ENCODE data around the gene SMAD3. TPM values are rescaled to one million over a fixed set of nuclear protein-coding genes. Genes with fewer than 3 reads are reported as not detected.

SMAD3 gene
- total and polyA plus RNA-seq, 2 donors (not counting 1 experiment from before 2014, with no cell fraction given), result 55.9 to 163 TPM

- Mint-ChIP-seq H3K4me3 (no peak overlapping the region), H3K27ac (no peak overlapping the region), H3K9me3 (ENCODE audit: insufficient read depth) (no peaks in the 10 kb centered on the region), H3K27me3 (no peaks in the 10 kb centered on the region), H3K4me1 (peaks cover 77% of the 10 kb centered on the region)
- H3K27ac ChIP-seq (ENCODE audit: low read length in 2 of 2), result no peak overlapping the region
- DNase-seq, result no peak
- H3K79me2 ChIP-seq (ENCODE audit: control insufficient read depth, insufficient read depth, low read length), result peaks cover 97% of the 10 kb centered on the region
- H3K4me3 ChIP-seq (ENCODE audit: control extremely low read depth in 1 of 5, extremely low read depth in 1 of 5, insufficient read depth in 1 of 5, low read depth in 2 of 5, low read length in 4 of 5), result no peak overlapping the region
- POLR2A ChIA-PET, result no interaction called here
- H3K4me2 ChIP-seq (replicated peaks; ENCODE audit: low read depth, low read length, poor library complexity, severe bottlenecking), result no peak overlapping the region
- peaks cover 37 to 52% of the 10 kb centered on the region in 2 donors for H3K4me1 ChIP-seq (ENCODE audit: control insufficient read depth in 2 of 2, insufficient read depth in 2 of 2, low read length in 2 of 2)
- H2AFZ ChIP-seq (ENCODE audit: insufficient read depth, low read depth, low read length, poor library complexity, severe bottlenecking), result no peak overlapping the region
- intact Hi-C loops (cut with micrococcal nuclease), result loop anchor here (2.0 kb wide), 1 partner anchor 19 kb away; no protein-coding TSS in a partner anchor
- no peak for ATAC-seq (ENCODE audit: low read depth)
- no peak for TF ChIP-seq EZH2 (IDR thresholded peaks at IDR 0.05; ENCODE audit: borderline replicate concordance, insufficient read depth, low read depth, low read length, poor library complexity, severe bottlenecking)
- peaks cover 78% of the 10 kb centered on the region for H4K20me1 ChIP-seq (ENCODE audit: control insufficient read depth, insufficient read depth, low read length, poor library complexity, severe bottlenecking)
- no peaks in the 10 kb centered on the region for H3K27me3 ChIP-seq (replicated peaks in 1 of 4; ENCODE audit: control extremely low read depth in 1 of 4, control insufficient read depth in 3 of 4, insufficient read depth in 4 of 4, low read length in 3 of 4)
- no peaks in the 10 kb centered on the region for H3K9me3 ChIP-seq (ENCODE audit: control extremely low read depth in 1 of 3, control insufficient read depth in 2 of 3, insufficient read depth in 1 of 3, low read length in 2 of 3)
- CTCF ChIA-PET, result no interaction called here
- H3K36me3 ChIP-seq (replicated peaks in 1 of 2; ENCODE audit: control extremely low read depth in 1 of 2, control insufficient read depth in 1 of 2, extremely low read depth in 1 of 2, insufficient read depth in 2 of 2, low read length in 1 of 2), result peaks cover 3 to 24% of the 10 kb centered on the region in 2 experiments
- no peak overlapping the region for H3K9ac ChIP-seq (ENCODE audit: low read length)
Observed at GRCh38 chr15:67154249-67154648, 88.8 kb downstream of the SMAD3 start.

- Mint-ChIP-seq H3K4me3 (no peak overlapping the region), H3K27me3 (no peaks in the 10 kb centered on the region), H3K9me3 (ENCODE audit: insufficient read depth) (no peaks in the 10 kb centered on the region), H3K4me1 (peaks cover 76% of the 10 kb centered on the region), H3K27ac (no peak overlapping the region)
- Histone ChIP-seq H3K4me1 (ENCODE audit: control insufficient read depth in 2 of 2, insufficient read depth in 2 of 2, low read length in 2 of 2) (peaks cover 30 to 41% of the 10 kb centered on the region in 2 donors), H3K27me3 (replicated peaks in 1 of 4; ENCODE audit: control extremely low read depth in 1 of 4, control insufficient read depth in 3 of 4, insufficient read depth in 4 of 4, low read length in 3 of 4) (no peaks in the 10 kb centered on the region), H3K4me2 (replicated peaks; ENCODE audit: low read depth, low read length, poor library complexity, severe bottlenecking) (no peak overlapping the region), H3K9me3 (ENCODE audit: control extremely low read depth in 1 of 3, control insufficient read depth in 2 of 3, insufficient read depth in 1 of 3, low read length in 2 of 3) (no peaks in the 10 kb centered on the region), H3K9ac (ENCODE audit: low read length) (no peak overlapping the region), H4K20me1 (ENCODE audit: control insufficient read depth, insufficient read depth, low read length, poor library complexity, severe bottlenecking) (peaks cover 83% of the 10 kb centered on the region), H3K79me2 (ENCODE audit: control insufficient read depth, insufficient read depth, low read length) (peaks cover 97% of the 10 kb centered on the region), H3K4me3 (ENCODE audit: control extremely low read depth in 1 of 5, extremely low read depth in 1 of 5, insufficient read depth in 1 of 5, low read depth in 2 of 5, low read length in 4 of 5) (no peak overlapping the region), H3K36me3 (replicated peaks in 1 of 2; ENCODE audit: control extremely low read depth in 1 of 2, control insufficient read depth in 1 of 2, extremely low read depth in 1 of 2, insufficient read depth in 2 of 2, low read length in 1 of 2) (peaks cover 3 to 24% of the 10 kb centered on the region in 2 experiments), H2AFZ (ENCODE audit: insufficient read depth, low read depth, low read length, poor library complexity, severe bottlenecking) (no peak overlapping the region), H3K27ac (ENCODE audit: low read length in 2 of 2) (no peak overlapping the region)
- ChIA-PET POLR2A (interaction anchor here (0.6 kb wide), 3 partner anchors 23 to 78 kb away, joined by 3 to 10 read pairs (median 3); no protein-coding TSS in a partner anchor), CTCF (interaction anchor here (0.8 kb wide), 1 partner anchor 23 kb away, joined by 3 read pairs; no protein-coding TSS in a partner anchor)
- intact Hi-C loops (cut with micrococcal nuclease), result no loop called here
- TF ChIP-seq EZH2 (IDR thresholded peaks at IDR 0.05; ENCODE audit: borderline replicate concordance, insufficient read depth, low read depth, low read length, poor library complexity, severe bottlenecking) (no peak), CTCF (IDR thresholded peaks at IDR 0.05) (no peak)
- ATAC-seq (ENCODE audit: low read depth), result no peak
- WGBS (ENCODE audit: insufficient coverage), result no CpG with 5 or more reads among the region's 2 CpGs
- no peak for DNase-seq
Observed at GRCh38 chr15:67156426-67156825, 91.0 kb downstream of the SMAD3 start.
